HPDE6-E6E7 (cell line): ENCODE results near the gene STOML1.
"Not testable (repeated sequence)": the region's sequence is repeated elsewhere in the genome, so short reads cannot be mapped to it uniquely, and the experiment has no call there.

Experiments used
- DNase-seq: peaks from one replicate; pipeline ENCODE4 v3.0.0; 2011; ENCODE audit warnings: missing footprints; ENCODE audit errors: extremely low spot score

The STOML1 gene

GRCh38 chr15:73987250-73987649 lies 4.8 kb downstream of the STOML1 start:
- no peak for DNase-seq

- no peak for DNase-seq
Observed at GRCh38 chr15:73986776-73987056, 5.4 kb downstream of the STOML1 start.

- DNase-seq = no peak
Observed at GRCh38 chr15:73986055-73986775, 5.9 kb downstream of the STOML1 start.

GRCh38 chr15:73985101-73985873 lies 6.8 kb downstream of the STOML1 start:
- DNase-seq = no peak

- DNase-seq = no peak
Observed at GRCh38 chr15:73984208-73984979, 7.7 kb downstream of the STOML1 start.

GRCh38 chr15:73983773-73984172 lies 8.3 kb downstream of the STOML1 start:
- no peak for DNase-seq

GRCh38 chr15:73983211-73983727 lies 8.8 kb downstream of the STOML1 start:
- DNase-seq = peak; percentile 60

- no peak for DNase-seq
Observed at GRCh38 chr15:73982222-73982962, 9.7 kb downstream of the STOML1 start.

GRCh38 chr15:73981761-73982221 lies 10.3 kb downstream of the STOML1 start:
- DNase-seq = no peak

GRCh38 chr15:73979636-73980035 lies 12.5 kb downstream of the STOML1 start:
- no peak for DNase-seq

GRCh38 chr15:73978896-73979295 lies 13.2 kb downstream of the STOML1 start:
- no peak for DNase-seq

- DNase-seq = not testable (repeated sequence)
Observed at GRCh38 chr15:73975440-73976125, 16.5 kb downstream of the STOML1 start.

GRCh38 chr15:73973683-73974200 lies 18.4 kb downstream of the STOML1 start:
- DNase-seq = not testable (repeated sequence)

GRCh38 chr15:73972984-73973682 lies 19.0 kb downstream of the STOML1 start:
- DNase-seq = peak; percentile 80

- DNase-seq = no peak
Observed at GRCh38 chr15:73969151-73969759, 22.8 kb downstream of the STOML1 start.

- no peak for DNase-seq
Observed at GRCh38 chr15:73968461-73968860, 23.6 kb downstream of the STOML1 start.

GRCh38 chr15:73965758-73966113 lies 26.4 kb downstream of the STOML1 start:
- no peak for DNase-seq

- DNase-seq = no peak
Observed at GRCh38 chr15:73965094-73965757, 26.9 kb downstream of the STOML1 start.

GRCh38 chr15:73964736-73965093 lies 27.4 kb downstream of the STOML1 start:
- peak; percentile 73 for DNase-seq
